Activated T-helper 9 cell treated with anti-CD3 and anti-CD28 coated beads, Interleukin-2, amount 50 U/mL, for 16 hours (primary cell): Measurements from ENCODE around the gene SREK1.
"Not testable (repeated sequence)": the region's sequence is repeated elsewhere in the genome, so short reads cannot be mapped to it uniquely, and the experiment has no call there.

Source experiments
- DNase-seq: peaks from one replicate; pipeline ENCODE4 v3.0.0-alpha.2; 2020; ENCODE audit warnings: low read depth

SREK1 gene

GRCh38 chr5:66222896-66223295 lies 78.8 kb downstream of the SREK1 start:
- not testable (repeated sequence) for DNase-seq

GRCh38 chr5:66223637-66224036 lies 79.5 kb downstream of the SREK1 start:
- no peak for DNase-seq

DNA sequence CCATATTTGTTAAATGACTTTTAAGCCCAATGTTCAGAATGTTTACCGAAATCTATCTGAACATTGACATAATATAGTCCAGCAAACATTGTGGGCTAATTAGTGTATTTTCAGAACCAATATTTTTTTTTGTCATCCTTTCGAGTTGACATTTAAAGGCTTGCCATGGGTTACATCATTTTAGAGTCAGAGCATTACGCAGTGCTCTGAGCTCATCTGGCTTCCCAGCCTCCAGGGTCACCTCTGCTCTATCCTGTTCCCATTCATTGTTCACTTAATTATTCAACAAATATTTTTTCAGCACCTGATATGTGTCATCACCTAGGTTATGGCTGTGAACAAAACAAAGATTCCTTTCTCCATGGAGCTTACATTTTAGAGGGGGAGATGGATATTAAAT lies 80.2 kb downstream of the SREK1 start:
- DNase-seq: no peak

DNA sequence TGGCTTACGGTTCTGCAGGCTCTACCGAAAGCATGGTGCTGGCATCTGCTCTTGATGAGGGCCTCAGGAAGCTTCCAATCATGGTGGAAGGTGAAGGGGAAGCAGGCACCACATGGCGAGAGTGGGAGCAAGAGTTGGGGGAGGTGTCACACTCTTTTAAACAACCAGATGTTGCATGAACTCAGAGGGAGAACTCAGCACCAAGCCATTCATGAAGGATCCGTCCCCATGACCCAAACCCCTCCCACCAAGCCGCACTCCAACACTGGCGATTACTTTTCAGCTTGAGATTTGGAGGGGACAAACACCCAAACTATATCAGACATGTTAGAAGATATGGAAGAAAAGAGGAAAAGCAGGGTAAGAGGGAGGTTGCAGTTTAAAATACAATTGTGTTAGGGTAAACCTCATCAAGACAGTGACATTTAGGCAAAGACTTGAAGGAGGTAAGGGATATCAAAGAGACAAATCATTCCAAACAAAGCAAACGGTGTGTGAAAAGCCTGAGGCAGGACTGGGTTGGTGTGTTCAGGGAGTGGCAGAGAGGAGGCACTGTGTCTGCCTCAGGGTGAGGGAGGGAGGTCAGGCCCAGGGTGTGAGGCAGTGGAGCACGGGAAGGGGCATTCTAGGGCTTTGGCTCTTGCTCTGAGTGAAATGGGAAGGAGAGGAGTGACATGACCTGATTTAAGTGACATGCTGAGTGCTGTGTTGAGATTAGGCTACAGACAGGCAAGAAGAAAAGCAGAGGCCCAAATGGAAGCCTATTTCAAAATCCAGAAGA lies 80.9 kb downstream of the SREK1 start:
- DNase-seq: no peak

- DNase-seq: no peak
Observed at GRCh38 chr5:66230551-66230950, 86.5 kb downstream of the SREK1 start.

GRCh38 chr5:66231508-66231907 lies 87.4 kb downstream of the SREK1 start:
- DNase-seq: no peak

DNA sequence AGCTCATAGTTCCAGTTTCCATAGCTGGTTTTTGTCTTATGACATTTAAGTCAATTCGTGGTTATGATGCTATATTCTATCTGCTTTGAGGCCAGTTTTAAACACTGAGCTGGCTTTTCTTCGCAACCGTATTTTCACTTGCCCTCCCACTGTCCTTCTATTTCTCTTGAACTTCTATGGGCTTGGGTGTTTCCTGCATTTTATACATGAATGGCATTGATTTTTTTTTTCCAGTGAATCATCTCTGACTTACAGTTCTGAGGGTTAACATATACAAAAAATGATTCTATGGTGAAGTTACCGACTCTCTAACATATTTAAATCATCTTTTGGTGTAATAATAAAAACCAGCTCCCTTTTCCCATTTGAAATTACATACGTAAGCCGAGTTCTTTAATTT lies 88.2 kb downstream of the SREK1 start:
- no peak for DNase-seq

GRCh38 chr5:66232706-66233445 lies 88.8 kb downstream of the SREK1 start:
- DNase-seq: no peak
